Right renal cortex interstitium (tissue), 3 donors: ENCODE results near the gene FKBP1A. TPM values are rescaled to one million over a fixed set of nuclear protein-coding genes. Genes with fewer than 3 reads are reported as not detected.

Experiments used
- DNase-seq, 3 donors: peaks; one replicate each; pipeline ENCODE4 v3.0.0-alpha.2; 2013; ENCODE audit warnings: low read depth in 3 of 3, low spot score in 2 of 3
- polyA plus RNA-seq, 3 donors: library from polyadenylated mRNA; unstranded; fragments of 120-200 nt; gene quantifications; one replicate each; pipeline ENCODE4 v1.2.1, GENCODE V29; 2013; ENCODE audit not compliant: insufficient read length in 3 of 3

FKBP1A gene
- polyA plus RNA-seq, 3 donors = 388 to 407 (median 406) TPM

- DNase-seq = no peak
Measured at GRCh38 chr20:1388741-1389483, 3.9 kb downstream of the FKBP1A start.

DNA sequence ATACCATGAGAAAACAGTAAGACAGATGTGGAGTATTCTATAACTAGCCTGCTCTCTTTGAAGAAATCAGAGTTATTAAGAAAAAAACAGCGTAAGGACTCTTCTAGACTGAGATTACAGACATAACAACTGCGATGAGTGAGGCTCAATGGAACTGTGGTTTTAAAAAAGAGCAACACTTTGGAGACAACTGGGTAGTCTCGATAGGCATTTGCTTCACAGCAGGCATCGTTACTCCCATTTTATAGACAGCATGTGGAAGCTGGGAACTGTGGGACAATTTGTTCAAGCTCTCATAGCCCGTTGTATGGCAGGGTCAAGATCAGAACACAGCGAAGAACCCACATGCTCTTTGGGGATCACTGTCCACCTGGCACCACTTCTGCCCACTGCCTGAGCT, 4.6 kb downstream of the FKBP1A start:
- no peak for DNase-seq

DNA sequence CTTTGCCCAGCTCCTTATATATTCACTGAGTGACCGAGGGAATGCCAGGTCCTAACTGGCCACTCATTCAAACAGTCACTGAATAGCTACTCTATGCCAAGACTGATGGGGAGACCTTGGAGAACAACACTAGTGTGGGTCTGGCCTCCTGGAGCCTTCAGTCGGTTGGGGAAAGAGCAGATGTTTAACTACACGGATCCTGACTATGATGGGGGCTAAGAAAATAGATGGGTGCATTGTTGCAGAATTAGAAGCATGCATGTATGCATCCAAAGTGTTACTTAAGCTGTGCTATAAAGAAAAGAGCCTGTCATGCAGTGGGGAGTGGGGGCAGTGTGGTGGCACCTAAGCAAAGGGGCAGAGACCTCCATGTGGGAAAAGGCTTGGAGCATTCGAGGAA, 6.5 kb downstream of the FKBP1A start:
- DNase-seq = no peak

DNA sequence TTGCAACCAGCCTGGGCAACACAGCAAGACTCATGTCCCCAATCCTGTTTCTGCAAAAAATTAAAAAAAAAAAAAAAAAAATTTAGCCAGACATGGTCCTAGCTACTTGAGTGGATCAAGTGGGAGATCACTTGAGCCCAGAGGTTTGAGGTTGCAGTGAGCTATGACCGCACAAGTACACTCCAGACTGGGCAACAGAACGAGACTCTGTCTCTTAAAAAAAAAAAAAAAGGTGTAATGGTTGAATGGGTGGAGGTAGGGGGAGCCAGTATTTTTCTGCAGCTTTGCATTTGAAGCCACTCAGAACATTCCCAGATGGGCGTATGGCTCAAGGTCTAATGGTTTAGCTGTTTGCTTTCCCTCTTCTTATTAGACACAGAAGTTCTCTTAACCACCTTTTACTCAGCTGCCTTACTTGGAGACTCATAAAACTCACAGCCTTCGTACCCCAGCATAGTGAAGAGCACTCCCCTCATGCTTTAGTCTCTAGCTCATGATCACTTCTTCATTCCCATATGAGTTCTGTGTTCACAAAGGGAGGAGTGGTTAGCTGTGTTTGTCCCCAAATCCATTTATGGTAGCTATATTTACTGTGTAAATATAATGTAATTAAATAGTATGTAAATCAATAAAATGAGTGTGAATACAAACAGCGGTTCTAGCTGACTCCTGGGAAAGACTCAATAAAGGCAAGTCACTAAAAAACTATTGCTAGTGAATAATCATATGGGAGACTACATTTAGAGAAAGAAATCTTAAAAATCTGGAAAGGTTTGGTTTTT, 9.0 kb downstream of the FKBP1A start:
- DNase-seq = no peak

DNA sequence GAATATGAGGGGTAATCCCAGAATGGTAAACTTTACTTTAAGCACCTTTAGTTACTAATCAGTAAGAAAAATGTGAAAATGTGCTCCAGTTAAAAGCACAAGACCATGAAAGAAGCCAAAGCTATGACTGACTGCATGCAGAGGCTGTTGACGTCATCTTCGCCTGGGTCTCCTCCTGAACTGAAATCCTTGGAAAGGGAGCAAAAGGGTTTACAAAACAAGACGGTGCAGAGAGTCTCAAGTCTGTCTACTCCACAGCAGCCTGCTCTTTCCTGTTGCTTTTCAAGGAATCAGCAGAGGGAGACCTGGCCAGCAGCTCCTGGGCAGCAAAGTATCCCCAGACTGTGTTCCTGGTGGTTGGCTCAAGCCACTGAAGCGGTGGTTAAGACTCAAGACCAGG, 10.2 kb downstream of the FKBP1A start:
- no peak for DNase-seq

- no peak for DNase-seq
Measured at GRCh38 chr20:1381753-1382591, 10.9 kb downstream of the FKBP1A start.

DNA sequence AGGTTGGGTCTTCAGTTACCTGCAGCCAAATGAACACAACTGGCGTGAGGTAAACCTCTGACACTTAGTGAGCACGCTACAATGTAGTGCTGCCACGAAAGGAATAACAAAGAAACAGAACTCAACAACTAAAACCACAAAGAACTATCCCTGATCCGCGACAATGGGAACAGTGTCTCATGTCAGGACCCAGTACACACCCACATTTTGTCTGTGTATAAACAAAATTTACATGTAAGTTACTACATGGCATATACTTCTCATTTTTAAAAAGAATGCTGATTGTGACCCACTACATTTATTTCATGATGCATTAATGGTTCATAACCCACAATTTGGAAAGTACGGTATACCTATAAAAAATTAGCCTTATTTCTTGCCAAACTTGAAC, 14.1 kb downstream of the FKBP1A start:
- DNase-seq = no peak

DNA sequence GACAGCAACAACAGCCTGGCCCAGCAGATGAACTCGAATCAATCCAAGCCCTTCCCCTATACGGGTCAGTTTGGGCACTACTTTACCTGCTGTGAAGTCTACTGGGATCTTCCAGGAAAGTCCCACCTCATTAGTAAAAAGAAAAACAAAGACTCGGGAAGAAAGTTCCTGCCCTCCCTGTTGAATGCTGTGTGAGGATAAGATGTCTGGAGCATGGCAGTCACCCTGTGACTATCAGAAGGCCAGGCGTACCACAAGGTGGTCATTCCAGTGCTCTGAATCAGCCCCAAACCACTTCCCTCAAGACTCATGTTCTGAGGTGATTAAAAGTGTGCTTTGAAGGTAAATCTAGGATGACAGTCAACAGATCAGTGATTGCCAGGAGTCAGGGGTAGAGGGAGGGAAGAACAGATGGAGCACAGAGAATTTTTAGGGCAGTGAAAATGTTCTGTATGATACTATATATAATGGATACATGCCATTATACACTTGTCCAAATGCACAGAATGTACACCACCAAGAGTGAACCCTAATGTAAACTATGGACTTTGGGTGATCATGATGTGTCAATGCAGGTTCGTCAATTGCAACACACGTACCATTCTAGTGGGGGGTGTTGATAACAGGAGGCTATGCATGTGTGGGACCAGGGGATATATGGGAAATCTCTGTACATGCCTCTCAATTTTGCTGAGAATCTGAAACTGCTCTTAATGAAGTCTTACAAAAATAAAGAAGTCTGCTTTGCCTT, 14.7 kb downstream of the FKBP1A start:
- no peak for DNase-seq

DNA sequence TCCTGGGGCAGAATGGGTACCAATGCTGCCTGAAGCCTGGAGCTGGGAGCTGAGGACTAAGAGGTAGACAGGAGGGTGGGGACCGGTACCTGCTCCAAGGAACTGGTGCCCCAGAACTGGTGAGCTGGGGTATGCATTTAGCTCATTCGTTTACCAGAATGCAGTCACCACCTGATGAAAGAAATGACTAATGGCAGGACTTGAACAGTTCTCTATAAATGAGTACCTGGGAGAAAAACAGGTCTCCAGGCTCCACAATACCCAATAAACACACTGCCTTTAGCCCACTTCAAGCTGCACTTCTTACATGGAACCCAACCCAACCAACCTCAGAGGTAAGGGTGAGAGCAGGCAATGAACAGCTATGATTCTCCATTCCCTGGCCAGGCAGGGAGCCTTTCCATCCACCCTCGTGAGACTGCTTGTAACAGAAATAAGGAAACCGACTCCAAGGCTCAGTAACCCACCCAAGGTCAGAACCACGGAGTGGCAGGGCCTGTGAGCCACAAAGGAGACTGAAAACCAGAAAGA, 15.4 kb downstream of the FKBP1A start:
- DNase-seq = no peak

DNA sequence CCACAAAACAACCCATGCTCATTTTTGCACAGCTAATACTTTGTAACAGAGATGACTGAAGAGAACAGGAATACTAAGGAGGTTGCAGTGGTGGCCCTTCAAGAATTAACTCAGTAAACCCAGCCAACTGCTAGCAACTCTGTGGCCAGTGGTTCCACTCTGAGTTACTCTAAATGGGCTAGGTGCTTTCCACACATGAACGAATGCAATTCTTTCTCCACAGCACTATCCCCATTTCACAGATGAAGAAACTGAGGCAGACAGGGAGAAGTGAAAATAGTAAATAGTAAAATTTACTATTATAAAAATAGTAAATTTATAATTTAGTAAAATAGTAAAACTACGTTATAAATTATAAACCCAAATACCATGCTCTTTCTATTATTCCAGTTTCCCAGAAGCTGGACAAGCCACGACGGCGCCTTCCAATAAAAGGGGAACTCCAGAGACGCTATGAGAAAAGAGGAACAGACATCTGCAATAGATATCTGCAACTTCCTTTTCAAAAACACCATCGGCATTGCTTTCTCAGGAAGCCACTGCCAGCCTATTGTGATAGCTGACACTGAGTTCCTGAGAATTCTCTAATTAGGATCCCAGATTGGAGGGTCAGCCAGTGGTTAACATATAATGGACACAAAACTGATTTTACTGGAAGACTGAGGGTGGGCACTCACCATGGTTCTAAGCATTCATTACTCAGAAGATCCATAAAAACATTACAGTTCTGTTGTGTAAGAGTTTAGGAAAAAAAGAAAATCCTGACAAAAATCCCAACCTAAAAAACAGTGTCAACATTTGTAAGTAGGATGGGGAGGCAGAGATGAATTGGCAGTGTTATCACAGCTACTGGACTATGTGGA, 16.2 kb downstream of the FKBP1A start:
- DNase-seq = no peak

GRCh38 chr20:1376007-1376406, 16.8 kb downstream of the FKBP1A start:
- no peak for DNase-seq

GRCh38 chr20:1375515-1375914, 17.3 kb downstream of the FKBP1A start:
- DNase-seq = no peak

DNA sequence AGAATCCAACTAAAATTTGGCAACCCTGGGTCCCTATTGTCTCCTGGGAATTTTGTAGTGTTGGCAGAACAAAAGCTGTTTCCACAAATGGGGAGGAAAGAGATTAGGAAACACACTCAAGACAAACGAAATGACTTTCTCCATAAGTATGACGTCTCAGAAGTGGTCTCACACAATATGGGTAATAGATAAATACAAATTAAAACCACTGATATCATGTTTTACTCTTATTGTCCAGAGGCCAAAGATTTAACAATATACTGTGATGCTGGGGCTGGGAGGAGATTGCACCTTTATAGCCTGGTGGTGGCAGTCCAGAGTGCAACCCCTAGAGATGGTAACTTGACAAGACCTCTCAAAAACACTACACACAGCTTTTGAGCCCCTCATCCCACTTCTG, 18.6 kb downstream of the FKBP1A start:
- no peak for DNase-seq

- DNase-seq = no peak
Measured at GRCh38 chr20:1373614-1374013, 19.2 kb downstream of the FKBP1A start.

- no peak for DNase-seq
Measured at GRCh38 chr20:1373036-1373435, 19.8 kb downstream of the FKBP1A start.

GRCh38 chr20:1371830-1372539, 20.9 kb downstream of the FKBP1A start:
- DNase-seq = no peak

GRCh38 chr20:1371202-1371782, 21.6 kb downstream of the FKBP1A start:
- no peak for DNase-seq

- no peak for DNase-seq
Measured at GRCh38 chr20:1370548-1371110, 22.2 kb downstream of the FKBP1A start.
